ENCODE results near the gene ICAM5.

Gene ICAM5

DNA sequence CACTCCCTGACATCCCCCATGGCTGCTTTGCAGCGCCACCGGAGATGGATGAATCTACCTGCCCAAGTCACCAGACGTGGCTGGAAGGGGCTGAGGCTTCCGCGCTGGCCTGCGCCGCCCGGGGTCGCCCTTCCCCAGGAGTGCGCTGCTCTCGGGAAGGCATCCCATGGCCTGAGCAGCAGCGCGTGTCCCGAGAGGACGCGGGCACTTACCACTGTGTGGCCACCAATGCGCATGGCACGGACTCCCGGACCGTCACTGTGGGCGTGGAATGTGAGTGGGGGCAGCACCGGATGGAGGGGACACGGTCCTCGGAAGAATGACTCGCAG lies 4.6 kb downstream of the ICAM5 start:
- TF ChIP-seq, protein P1, sequence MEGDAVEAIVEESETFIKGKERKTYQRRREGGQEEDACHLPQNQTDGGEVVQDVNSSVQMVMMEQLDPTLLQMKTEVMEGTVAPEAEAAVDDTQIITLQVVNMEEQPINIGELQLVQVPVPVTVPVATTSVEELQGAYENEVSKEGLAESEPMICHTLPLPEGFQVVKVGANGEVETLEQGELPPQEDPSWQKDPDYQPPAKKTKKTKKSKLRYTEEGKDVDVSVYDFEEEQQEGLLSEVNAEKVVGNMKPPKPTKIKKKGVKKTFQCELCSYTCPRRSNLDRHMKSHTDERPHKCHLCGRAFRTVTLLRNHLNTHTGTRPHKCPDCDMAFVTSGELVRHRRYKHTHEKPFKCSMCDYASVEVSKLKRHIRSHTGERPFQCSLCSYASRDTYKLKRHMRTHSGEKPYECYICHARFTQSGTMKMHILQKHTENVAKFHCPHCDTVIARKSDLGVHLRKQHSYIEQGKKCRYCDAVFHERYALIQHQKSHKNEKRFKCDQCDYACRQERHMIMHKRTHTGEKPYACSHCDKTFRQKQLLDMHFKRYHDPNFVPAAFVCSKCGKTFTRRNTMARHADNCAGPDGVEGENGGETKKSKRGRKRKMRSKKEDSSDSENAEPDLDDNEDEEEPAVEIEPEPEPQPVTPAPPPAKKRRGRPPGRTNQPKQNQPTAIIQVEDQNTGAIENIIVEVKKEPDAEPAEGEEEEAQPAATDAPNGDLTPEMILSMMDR (IDR thresholded peaks at IDR 0.05; ENCODE audit: extremely low read depth, missing control alignments) = peak; percentile 17
- DNase-seq (ENCODE audit: low spot score) = no peak

DNA sequence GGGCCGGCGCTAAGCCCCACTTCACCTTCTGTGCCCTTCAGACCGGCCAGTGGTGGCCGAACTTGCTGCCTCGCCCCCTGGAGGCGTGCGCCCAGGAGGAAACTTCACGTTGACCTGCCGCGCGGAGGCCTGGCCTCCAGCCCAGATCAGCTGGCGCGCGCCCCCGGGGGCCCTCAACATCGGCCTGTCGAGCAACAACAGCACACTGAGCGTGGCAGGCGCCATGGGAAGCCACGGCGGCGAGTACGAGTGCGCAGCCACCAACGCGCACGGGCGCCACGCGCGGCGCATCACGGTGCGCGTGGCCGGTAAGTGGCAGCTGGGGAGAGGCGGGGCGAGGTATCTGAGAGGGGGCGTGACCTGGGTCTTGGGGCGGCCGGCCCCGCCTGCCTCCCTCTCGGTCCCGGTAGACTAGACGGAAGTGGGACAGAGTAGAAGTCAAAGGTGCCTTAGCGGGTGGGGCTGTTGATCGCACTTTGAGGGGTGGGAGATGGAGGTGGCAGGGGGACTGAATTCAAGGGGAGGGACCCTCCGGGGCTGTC lies 5.6 kb downstream of the ICAM5 start:
- TF ChIP-seq, protein P1 (IDR thresholded peaks at IDR 0.05; ENCODE audit: extremely low read depth, missing control alignments) = no peak
- DNase-seq (ENCODE audit: low spot score) = peak; percentile 93

DNA sequence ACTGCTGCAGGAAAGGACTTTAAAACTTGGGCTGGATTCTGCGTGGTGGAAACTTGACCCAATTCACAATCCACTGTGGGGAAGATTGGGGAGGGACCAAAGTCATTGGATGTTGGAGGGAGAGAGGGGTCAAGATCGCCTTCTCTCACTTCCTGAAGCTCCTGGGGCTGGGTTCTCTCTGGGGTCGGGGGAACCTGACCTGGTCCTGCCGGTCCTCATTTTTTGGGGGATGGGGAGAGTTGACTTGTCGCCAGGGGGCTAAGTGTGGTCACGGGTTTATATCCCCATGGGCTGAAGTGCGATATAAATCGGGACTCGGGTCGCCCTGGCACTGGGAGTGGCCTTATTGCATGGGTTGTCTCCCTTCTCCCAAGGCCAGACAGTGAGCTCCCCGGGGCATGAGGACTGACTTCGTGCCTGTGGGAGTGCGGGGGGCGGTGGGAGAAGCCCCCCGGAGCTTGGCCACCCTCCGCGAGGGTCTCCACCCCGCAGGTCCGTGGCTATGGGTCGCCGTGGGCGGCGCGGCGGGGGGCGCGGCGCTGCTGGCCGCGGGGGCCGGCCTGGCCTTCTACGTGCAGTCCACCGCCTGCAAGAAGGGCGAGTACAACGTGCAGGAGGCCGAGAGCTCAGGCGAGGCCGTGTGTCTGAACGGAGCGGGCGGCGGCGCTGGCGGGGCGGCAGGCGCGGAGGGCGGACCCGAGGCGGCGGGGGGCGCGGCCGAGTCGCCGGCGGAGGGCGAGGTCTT lies 6.3 kb downstream of the ICAM5 start:
- TF ChIP-seq, protein P1 (IDR thresholded peaks at IDR 0.05; ENCODE audit: extremely low read depth, missing control alignments) = no peak
- DNase-seq (ENCODE audit: low spot score) = no peak

DNA sequence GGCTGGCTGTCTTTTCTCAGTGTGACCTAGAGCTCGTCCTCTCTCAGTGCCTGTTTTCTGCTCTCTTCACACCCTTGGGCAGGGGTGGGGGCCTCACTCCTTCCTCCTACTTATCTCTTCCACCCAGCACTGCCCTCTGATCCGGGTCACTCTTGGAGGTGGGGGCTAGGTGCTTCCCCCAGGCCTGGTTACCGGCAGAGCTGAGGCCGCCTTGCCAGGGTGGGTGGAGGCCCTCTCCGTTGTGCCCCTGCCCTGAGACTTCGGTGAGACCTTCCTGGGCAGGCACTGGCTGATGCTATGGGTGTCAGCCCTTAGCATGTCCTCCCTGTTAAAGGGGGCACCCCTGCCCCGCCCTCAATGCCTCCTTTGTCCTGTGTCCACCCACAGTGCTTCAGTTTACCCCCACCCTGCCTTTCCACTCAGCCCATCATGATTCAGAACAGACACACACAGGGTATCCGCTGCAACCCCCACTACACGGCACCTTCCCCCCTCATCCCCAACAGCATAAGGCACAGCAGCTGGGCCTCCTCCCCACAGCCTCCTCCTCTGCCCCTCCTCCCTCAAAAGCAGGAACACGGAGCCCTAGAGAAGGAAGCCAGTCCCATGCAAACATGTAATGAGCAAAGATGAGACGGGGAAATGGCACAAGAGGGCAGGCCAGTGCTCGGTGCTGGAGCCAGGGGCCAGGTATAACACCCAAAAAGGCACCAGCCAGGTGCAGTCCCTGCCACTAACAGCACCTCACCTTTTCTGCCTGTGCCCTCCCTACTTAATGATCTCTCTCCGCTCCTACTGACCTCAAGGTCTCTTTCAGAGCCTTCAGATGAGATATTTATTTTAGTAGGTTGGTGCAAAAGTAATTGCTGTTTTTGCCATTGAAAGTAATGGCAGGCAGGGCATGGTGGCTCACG lies 10.1 kb downstream of the ICAM5 start:
- TF ChIP-seq, protein P1 (IDR thresholded peaks at IDR 0.05; ENCODE audit: extremely low read depth, missing control alignments) = no peak
- DNase-seq (ENCODE audit: low spot score) = no peak

DNA sequence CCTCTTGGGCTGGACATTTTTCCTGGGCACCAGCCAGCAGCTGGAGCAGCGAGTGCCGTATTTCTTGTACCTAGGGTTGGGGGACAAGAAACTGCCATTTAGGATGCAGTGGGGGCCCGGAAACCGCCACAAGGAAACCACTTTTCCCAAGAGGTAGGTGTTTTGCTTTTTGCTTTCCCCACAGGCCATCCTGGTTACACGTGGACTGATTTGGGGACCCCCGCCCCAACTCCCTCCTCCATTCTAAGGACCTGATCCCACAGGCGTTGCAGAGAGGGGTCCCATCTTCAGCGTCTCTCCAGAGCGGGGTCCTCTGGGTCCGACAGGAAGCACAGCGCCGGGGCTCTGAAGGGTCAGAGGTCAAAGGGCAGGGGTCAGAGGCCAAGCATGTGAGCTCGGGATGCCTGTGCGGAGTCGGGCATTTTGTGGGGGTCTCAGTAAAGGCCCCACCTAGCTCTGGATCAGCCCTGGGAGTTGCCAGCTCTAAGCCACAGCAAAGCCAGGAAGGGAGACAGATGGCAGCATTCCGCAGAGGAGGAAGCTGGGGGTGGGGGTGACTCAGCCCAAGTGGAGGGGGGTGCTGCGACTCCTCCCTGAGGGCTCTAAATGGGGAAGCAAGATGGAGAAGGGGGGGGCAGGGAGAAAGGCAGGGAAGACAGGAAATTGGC lies 15.5 kb downstream of the ICAM5 start:
- no peak for DNase-seq (ENCODE audit: low spot score)
- TF ChIP-seq, protein P1 (IDR thresholded peaks at IDR 0.05; ENCODE audit: extremely low read depth, missing control alignments) = no peak

DNA sequence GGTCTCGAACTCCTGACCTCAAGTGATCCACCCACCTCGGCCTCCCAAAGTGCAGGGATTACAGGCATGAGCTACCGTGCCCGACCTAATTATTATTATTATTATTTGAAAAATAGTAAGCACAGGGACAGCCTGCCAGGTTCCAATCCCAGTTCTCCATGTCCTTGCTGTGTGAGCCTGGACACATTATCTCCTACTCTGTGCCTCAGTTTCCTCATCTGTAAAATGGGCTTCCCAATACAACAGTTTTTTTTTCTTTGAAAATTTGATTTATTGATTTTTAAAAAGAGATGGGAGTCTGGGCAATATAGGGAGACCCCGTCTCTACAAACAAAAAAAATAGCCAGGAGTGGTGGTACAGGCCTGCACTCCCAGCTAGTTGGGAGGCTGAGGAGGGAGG lies 16.6 kb downstream of the ICAM5 start:
- no peak for DNase-seq (ENCODE audit: low spot score)
- TF ChIP-seq, protein P1 (IDR thresholded peaks at IDR 0.05; ENCODE audit: extremely low read depth, missing control alignments) = no peak

Data from GM20000 (cell line).